ENCODE results near the gene SREBF1. TPM values are rescaled to one million over a fixed set of nuclear protein-coding genes. Genes with fewer than 3 reads are reported as not detected.
A peak's percentile ranks its signal among the peaks of the same experiment; 100 is the strongest.

SREBF1 gene
- total and polyA plus RNA-seq, 2 of the 8 experiments (the other 6 are each of a cell fraction or from before 2014, with no cell fraction given), result 28.6 to 70.8 TPM

- TF ChIP-seq CHD7 (IDR thresholded peaks at IDR 0.05; ENCODE audit: insufficient replicate concordance, low read length) (no peak), POLR2AphosphoS5 (IDR thresholded peaks at IDR 0.05; ENCODE audit: low read depth, low read length) (peak; percentile 44; the same call in 1 of the 2 replicates), SIN3A (conservative IDR thresholded peaks at IDR 0.05 in 1 of 2, IDR thresholded peaks at IDR 0.05 in 1 of 2; ENCODE audit: low read depth in 1 of 2, low read length in 2 of 2) (0 out of 4 replicates have a peak, but pooled peaks of 1 of the 2 experiments have one; percentile 24), NRF1 (IDR thresholded peaks at IDR 0.05; ENCODE audit: low read depth, low read length) (no peak), SP1 (IDR thresholded peaks at IDR 0.05; ENCODE audit: low read depth, low read length) (peak; percentile 98), KDM4A (IDR thresholded peaks at IDR 0.05; ENCODE audit: low read depth, low read length, severe bottlenecking) (peak; percentile 29), CREB1 (IDR thresholded peaks at IDR 0.05) (peak; percentile 36; the same call in 1 of the 2 replicates), RNF2 (IDR thresholded peaks at IDR 0.05; ENCODE audit: borderline replicate concordance, low read depth, low read length, missing control alignments, poor library complexity, severe bottlenecking) (peak; percentile 49), EZH2 (IDR thresholded peaks at IDR 0.05; ENCODE audit: low read depth, low read length, severe bottlenecking) (peak; percentile 36)
Observed at GRCh38 chr17:17810084-17810894, 26.5 kb downstream of the SREBF1 start (continued).
